ENCODE results near the gene CALY. TPM values are rescaled to one million over a fixed set of nuclear protein-coding genes. Genes with fewer than 3 reads are reported as not detected.

The CALY gene
- total RNA-seq, 1 donor from 2014 or later, result not detected

- no peak for DNase-seq (ENCODE audit: low spot score)
Measured at GRCh38 chr10:133366751-133367150, 30.1 kb upstream of the CALY start.

- DNase-seq (ENCODE audit: low spot score), result no peak
Measured at GRCh38 chr10:133366130-133366478, 29.4 kb upstream of the CALY start.

- DNase-seq (ENCODE audit: low spot score), result no peak
Measured at GRCh38 chr10:133365461-133366129, 28.9 kb upstream of the CALY start.

GRCh38 chr10:133364645-133365431 lies 28.1 kb upstream of the CALY start:
- DNase-seq (ENCODE audit: low spot score), result no peak

GRCh38 chr10:133362846-133363245 lies 26.1 kb upstream of the CALY start:
- no peak for DNase-seq (ENCODE audit: low spot score)

GRCh38 chr10:133361773-133362441 lies 25.2 kb upstream of the CALY start:
- no peak for DNase-seq (ENCODE audit: low spot score)

GRCh38 chr10:133361227-133361626 lies 24.5 kb upstream of the CALY start:
- DNase-seq (ENCODE audit: low spot score), result no peak

- DNase-seq (ENCODE audit: low spot score), result no peak
Measured at GRCh38 chr10:133359972-133360610, 23.4 kb upstream of the CALY start.

GRCh38 chr10:133359554-133359971 lies 22.9 kb upstream of the CALY start:
- DNase-seq (ENCODE audit: low spot score), result no peak

- no peak for DNase-seq (ENCODE audit: low spot score)
Measured at GRCh38 chr10:133358925-133359310, 22.2 kb upstream of the CALY start.

GRCh38 chr10:133358162-133358924 lies 21.6 kb upstream of the CALY start:
- DNase-seq (ENCODE audit: low spot score), result no peak

GRCh38 chr10:133357285-133358161 lies 20.8 kb upstream of the CALY start, which contains the start of gene FUOM:
Gene FUOM, minus strand, starts transcription at chr10:133358019. Its CDS starts 12 bp downstream, at chr10:133358007.
- DNase-seq (ENCODE audit: low spot score), result no peak

- no peak for DNase-seq (ENCODE audit: low spot score)
Measured at GRCh38 chr10:133356549-133357284, 20.0 kb upstream of the CALY start.

GRCh38 chr10:133355991-133356390 lies 19.3 kb upstream of the CALY start:
- no peak for DNase-seq (ENCODE audit: low spot score)

- no peak for DNase-seq (ENCODE audit: low spot score)
Measured at GRCh38 chr10:133355266-133355665, 18.6 kb upstream of the CALY start.

GRCh38 chr10:133354672-133355240 lies 18.1 kb upstream of the CALY start:
- no peak for DNase-seq (ENCODE audit: low spot score)

- no peak for DNase-seq (ENCODE audit: low spot score)
Measured at GRCh38 chr10:133353988-133354605, 17.4 kb upstream of the CALY start.

GRCh38 chr10:133353202-133353959 lies 16.7 kb upstream of the CALY start:
- DNase-seq (ENCODE audit: low spot score), result no peak

All from mesenteric fat pad (tissue), 1 donor.